Left forelimb (tissue), 1 donor: Measurements from ENCODE around the gene SERPINA6.
A peak's percentile ranks its signal among the peaks of the same experiment; 100 is the strongest.
"Not testable (repeated sequence)": the region's sequence is repeated elsewhere in the genome, so short reads cannot be mapped to it uniquely, and the experiment has no call there.

ENCODE experiments used
- DNase-seq: peaks from one replicate; pipeline ENCODE4 v3.0.0-alpha.2; 2018; ENCODE audit warnings: low spot score

The SERPINA6 gene

DNA sequence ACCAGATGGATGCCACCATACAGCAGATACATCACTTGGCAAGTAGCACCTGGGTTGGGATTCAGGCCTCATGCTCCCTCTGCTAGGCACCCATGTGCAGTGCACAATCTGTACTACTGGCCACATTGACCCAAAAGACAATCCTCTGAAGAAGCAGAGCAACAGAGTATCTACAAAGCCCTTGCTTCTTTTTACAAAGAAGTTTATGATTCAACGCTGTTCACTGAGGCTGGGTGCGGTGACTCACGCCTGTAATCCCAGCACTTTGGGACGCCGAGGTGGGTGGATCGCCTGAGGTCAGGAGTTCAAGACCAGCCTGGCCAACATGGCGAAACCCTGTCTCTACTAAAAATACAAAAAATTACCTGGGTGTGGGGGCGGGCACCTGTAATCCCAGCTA lies 31.1 kb upstream of the SERPINA6 start:
- not testable (repeated sequence) for DNase-seq

DNA sequence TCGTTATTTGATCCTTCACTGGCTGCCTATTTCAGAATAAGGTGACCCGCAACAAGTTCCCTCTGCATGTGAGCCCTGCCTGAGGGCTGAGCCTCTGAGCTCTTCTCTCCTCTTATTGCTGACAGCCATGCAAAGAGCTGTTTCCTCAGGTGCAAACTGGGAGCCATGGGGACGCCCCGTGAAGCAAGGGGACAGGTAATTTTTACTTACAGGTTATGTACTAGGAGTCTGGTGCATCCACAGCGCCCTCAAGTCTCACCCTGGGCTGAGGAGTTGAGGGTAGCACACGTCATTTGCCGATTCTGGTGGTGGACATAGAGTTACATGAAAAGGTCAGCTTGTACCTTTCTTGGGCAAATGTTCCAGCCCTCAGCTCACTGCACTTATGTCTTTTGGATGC lies 26.1 kb upstream of the SERPINA6 start:
- DNase-seq: no peak

DNA sequence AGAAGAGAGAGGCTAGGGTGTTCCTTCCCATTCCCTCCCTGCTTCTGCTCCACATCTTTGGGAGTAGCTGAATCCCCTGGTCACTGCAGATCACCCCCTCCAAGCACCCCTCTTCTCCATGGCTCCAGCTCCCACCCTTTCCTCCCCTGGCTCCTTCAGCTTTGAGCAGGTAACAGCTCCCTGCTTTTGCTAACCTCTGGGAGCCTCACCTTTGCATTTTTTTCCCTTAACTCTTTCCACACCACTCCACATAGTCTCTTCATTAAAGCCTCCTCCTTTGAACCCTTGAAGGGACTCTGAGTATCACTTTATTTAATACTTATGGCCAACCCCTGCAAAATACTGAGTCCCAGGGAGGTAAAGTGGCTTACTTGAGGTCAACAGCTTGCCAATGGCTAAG lies 25.7 kb upstream of the SERPINA6 start:
- no peak for DNase-seq

DNA sequence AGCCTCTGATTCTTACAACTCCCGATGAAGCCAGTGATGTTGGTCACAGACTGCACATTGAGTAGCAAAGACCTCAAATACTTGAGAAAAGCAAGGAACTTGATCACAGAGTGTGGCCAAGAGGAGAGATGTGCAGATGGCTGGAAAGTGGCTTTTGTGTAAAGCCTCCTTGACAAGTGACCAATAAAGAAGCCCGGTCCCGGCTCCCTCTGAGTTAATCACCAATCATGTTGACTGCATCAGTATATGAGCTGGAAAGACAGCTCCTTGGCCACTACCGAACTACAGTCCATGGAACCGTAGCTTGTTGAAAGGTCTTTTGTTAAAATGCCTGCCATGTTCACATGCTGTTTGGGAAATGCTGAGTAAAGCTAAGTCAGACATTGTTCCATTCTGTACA lies 23.7 kb upstream of the SERPINA6 start:
- no peak for DNase-seq

DNA sequence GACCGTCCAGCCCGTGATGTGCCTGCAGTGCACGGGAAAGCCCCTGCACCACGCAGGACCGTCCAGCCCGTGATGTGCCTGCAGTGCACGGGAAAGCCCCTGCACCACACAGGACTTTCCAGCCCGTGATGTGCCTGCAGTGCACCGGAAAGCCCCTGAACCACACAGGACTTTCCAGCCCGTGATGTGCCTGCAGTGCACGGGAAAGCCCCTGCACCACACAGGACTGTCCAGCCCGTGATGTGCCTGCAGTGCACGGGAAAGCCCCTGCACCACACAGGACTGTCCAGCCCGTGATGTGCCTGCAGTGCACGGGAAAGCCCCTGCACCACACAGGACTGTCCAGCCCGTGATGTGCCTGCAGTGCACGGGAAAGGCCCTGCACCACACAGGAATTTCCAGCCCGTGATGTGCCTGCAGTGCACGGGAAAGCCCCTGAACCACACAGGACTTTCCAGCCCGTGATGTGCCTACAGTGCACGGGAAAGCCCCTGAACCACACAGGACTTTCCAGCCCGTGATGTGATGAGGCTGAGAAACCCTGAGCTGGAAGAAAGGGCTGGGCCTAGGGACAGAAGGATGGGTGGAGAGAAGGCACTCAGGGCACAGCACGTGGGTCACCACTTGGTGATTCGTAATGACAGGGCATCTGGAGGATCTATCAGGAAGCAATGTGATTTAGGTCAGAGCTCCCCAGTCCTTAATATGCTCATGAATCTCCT lies 23.1 kb upstream of the SERPINA6 start:
- not testable (repeated sequence) for DNase-seq

DNA sequence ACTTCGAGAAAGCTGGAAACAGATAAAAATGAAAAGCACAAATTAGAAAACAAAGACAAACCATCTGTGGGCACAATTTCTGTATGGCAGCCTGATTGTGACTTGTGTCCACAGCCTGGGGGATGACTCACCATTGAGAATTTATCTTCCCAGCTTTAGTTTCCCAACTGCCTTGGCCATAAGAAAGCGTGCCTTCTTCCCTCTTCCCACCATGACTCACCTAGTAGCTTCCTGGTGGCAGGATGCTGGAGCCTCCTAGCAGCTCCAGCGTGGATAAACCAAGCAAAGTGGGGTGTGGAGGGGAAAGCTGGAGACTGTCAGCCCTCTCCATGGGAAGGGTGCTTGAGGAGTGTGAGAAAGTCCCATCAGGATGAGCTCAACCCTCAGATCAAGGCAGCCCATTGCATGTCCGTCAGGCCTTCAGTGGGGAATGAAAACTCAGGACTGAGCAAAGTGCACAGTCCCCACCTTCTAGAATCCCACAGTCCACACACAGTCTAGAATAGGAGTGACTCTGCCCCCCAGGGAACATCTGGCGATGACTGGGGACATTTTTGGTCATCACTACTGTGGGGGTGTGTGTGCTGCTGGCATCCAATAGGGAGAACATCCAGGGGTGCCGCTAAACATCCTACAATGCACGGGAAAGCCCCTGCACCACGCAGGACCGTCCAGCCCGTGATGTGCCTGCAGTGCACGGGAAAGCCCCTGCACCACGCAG lies 22.4 kb upstream of the SERPINA6 start:
- DNase-seq: no peak

DNA sequence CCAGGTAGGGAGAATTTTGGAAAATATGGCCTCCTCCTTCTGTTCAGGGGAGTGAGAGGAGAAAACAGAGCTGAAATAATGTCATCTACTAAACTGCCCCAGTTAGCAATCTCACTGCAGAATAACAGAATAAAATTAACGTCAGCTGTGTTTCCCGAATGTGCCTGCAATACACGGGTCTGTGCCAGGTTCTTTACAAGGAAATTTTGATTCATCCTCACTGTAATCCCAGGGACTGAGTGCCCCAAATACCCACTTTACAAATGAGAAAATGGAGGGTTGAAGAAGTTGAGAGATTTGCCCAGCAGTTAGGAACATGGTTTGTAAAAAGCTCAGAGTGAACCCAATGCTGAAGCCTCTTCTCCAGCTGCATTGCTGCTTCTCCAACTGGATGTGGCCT lies 21.3 kb upstream of the SERPINA6 start:
- DNase-seq: no peak

DNA sequence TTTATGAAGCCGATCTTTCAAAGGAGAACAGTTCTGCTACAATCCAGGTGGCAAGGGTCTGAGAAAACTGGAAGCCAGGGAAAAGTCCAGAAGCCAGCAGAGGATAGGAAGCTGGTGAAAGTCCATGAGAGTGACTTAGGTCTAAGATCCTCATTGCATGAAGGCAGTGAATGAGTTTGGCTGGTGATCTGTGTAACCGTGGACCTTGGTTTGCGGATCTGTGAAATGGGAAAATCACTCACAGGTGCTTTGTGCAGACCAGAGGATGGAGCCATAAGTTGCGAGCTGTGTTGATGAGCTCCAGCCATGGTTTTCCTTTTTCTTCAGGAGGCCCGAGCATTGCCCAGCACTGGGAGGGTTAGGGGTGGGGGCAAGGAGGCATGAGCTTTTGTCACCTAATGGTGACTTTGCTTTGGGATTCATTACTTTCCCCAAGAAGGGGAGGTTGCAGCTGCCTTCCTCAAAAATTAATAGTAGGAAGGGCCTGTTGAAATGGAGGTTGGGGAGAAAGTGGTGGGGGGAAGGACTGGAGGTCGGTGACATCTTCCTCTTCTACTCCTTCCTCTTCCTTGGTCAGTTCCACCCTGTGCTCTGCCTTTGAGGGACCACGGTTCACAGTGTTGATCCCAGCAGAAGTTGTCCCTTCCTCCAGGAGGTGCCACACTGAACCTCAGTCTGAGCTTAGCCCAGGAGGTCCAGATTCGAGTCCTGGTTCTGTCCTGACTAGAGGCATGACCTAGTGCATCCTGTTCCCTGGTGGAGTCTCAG lies 20.3 kb upstream of the SERPINA6 start:
- DNase-seq: no peak

DNA sequence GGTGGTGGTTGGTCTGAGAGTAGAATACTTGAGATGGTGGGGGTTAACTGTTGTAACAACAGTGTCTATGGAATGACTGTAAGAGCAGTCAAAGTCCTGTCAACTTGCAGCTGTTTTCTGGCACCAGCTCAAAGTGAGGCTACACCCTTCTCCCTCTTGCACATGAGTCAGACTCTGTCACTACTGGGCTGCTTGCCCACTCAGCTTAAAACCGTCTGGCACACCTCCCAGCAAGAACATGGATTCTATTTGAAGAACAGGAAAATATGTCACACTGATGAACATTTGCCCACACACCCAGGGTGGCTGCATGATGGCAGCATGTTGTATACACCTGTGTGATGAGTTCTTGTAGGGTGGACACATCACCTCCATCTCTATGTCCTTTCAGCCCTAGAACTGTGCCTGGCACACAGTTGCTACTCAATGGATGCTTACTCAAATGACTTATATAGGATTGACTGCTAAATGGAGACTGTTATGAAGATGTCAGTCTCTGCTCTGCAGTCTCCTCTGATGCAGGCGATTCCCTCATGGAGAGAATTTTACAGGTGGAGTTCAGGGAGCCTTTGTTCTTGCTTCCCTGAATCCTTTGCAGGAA lies 19.3 kb upstream of the SERPINA6 start:
- DNase-seq: peak; percentile 83

DNA sequence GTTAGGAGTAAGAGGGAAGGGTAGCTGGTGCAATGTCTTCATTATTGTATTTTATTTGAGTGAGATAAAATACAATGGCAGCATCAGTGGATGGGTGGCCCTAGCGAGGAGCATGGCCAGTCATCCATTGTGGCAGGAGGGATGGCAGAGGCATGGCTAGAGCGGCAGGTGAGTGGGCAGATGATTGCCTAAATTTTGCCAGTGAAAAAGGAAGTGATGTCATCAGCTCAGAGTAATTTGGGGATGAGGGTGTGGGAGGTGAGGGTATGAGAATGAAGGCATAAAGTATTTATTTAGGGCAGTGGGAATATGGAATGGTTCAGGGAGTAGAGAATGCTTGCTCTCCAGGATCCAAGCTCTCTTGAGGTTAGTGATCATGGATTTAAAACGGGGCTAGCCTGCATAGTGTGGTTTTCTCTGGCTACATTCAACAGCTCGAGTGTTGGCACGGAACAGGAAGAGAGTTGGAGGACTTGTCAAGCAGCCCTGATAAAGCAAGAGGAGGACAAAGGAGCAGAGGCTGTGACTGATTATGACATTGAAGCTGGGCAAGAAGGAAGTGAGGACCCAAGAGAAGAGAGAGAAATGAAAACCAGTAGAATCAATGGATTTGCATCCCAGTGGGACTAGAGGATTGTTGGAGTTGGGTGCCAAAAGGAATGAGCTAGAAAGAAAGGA lies 18.7 kb upstream of the SERPINA6 start:
- no peak for DNase-seq

DNA sequence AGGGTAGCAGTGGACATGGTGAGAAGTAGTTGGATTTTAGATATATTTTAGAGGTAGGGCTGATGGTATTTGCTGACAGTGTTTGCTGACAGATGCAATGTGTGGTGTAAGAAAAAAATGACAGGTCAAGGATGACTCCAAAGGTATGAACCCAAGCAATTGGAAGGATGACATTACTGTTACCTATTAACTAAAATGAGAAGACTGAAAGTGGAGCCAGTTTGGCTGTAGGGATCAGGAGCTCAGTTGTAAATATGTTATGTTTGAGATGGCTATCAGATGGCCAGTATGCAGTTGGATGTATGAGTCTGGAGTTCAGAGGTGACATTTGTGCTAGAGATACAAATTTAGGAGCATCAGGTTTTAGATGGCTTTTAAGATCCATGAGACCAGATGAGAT lies 17.4 kb upstream of the SERPINA6 start:
- no peak for DNase-seq

DNA sequence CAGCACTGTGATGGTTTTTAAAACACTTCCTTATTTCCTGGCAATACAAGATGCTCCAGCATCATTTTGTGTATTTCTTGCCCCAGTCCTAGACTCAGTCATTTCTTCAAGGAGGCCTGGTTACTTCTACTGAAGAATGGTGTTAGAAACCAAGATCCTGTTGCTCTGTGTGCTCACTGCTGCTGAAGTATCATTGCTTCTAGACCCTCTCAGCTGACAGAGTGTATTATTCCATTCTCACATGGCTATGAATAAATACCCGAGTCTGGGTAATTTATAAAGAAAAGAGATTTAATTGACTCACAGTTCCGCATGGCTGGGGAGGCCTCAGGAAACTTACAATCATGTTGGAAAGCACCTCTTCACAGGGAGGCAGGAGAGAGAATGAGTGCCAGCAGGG lies 14.9 kb upstream of the SERPINA6 start:
- no peak for DNase-seq

DNA sequence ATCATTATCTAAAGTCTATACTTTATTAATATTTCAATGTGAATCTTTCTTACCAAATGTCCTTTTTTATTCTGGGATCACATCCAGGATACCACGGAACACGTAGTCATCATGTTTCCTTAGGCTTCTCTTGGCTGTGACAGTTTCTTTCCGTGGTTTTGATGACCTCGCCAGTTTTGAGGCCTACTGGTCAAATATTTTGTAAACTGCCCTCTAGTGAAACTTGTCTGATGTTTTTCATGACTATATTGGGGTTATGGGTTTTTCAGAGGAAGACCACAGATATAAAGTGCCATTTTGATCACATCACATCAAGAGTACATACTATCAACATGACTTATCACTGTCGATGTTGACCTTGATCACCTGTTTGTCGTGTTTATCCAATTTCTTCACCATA lies 14.1 kb upstream of the SERPINA6 start:
- no peak for DNase-seq

DNA sequence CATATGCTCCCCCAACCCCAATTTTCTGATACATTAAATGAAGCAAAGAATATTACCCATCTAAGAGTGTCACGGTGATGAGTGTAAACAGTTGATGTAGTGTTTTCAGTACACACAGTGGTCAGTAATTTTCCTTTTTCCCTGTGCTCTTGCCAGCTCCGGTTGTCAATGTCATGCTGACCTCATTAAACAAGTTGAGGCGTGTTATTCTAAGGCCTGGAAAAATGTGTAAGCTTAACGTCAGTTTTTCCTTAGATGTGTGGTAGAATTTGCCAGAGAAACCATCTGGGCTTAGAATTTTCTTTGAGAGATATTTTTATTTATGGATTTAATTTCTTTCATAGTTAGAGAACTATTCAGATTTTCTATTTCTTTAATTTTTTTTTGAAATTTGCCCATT lies 11.7 kb upstream of the SERPINA6 start:
- DNase-seq: no peak

DNA sequence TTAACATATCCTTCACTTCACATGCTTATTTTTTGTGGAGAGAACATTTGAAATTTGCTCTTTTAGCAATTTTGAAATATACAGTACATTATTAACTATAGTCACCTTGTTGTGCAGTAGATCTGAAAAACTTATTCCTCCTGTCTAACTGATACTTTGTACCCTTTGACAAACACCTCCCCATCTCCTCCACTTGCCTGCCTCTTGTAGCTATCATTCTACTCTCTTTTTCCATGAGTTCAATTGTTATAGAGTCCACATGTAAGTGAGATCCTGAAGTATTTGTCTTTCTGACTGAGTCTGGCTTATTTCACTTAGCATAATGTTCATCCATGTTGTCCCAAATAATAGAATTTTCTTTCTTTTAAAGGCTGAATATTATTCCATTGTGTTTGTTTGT lies 9.5 kb upstream of the SERPINA6 start:
- DNase-seq: no peak

DNA sequence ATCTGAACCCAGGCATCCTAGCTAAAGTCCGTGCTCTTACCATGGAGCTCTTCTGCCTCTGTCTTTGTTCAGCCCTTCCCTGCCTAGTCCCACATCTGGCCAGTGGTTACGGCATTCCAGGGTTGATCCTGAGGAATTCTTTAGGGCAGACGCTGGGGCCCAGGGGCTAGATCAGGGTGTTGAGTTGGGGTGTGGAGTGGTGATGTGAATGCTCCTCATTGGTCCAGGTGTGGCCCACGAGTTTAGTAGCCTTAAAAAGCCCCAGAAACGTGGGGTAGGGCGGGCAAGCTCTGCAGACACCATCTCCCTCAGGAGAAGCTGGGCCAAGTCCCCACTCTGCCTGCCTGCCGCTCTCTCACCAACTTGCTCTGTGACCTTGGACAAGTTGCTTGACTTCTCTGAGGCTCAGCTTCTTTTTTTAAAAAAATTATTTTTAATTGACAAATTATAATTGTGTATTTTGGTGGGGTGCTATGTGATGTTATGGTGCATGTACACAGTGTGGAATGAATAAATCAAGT lies 9.0 kb upstream of the SERPINA6 start:
- DNase-seq: no peak

DNA sequence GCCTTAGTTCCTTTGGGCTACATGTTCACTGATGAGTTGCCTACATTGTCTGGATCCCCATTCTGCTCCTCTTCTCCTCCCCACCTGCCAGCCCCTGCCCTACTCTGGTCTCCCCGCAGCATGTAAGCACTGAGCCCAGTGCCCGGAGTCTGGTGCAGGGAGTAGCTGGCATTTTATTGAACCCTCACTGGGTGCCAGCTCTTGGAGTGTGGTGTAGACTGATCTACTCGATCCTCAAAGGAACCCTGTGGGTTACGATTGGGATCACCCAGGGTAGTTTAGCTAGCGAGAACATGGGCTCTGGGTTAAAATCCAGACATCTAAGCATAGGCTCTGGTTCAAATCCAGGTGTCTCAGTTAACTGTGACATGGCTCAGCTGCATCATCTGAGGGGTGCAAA lies 8.3 kb upstream of the SERPINA6 start:
- DNase-seq: no peak

DNA sequence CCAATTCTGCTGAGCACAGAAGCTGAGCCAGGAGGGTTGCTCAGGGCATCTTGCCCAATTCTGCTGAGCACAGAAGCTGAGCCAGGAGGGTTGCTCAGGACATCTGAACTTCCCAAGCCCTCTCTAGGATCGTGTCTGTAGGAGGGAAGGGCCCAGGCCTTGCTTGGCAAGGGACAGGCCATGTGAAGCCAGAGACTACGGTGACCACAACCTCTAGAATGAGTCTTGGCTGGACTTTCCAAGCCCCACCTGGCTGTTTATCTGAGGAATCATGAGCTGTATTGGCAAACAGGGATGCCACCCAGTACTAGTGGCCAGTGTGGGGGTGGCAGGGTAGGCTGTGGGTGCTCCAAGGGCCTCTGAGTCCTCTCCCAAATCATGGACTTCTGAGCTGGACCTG lies 7.7 kb upstream of the SERPINA6 start:
- no peak for DNase-seq

DNA sequence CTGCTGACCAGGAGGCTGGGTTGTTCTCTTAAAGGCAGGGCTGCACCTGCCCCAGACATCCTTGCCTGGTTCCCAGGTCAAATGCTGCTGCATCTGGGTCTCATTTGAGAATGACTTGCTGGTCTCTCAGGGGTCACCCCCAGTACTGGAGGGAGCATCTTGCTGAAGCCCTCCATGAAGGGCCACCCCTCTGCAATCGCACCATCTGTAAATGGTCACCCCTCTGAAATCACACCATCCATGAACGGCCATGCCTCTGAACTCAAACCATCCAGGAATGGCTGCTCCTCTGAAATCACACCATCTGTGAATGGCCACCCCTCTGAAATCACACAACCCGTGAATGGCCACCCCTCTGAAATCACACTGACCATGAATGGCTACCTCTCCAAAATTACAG lies 7.3 kb upstream of the SERPINA6 start:
- no peak for DNase-seq

DNA sequence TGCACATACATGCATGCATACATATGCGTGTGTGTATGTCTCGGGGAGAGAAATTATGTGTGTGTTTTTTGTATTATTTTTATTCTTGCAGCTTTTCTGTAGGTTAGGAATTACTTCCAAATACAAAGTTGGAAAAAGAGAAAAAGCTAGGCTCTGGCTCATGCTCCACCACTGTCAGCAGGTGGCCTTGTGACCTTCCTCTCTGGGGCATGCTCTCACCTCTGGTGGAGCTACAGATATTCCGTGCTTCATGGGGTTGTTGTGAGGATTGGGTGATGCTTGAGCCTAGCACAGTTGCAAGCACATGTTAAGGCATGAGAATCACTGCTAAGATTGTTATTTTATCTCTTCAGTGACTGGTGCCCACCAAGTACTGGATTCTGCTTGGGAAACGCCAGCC lies 6.7 kb upstream of the SERPINA6 start:
- no peak for DNase-seq

DNA sequence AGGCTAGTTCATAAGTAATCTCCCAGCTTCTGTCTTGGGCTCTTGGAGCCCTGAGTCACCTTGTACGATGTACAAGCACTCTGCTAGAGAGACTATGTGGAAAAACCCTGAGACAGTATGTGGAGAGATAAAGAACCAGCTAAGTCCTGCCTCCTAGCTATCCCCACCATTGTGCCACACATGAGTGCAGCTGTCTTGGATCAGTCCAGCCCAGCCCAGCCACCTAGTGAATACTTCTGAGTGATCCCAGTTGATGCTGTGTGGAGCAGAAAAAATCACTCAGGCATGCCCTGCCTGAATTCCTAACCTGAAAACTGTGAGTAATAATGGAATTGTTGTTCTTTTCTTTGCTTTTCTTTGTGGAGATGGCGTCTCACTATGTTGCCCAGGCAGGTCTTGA lies 5.1 kb upstream of the SERPINA6 start:
- DNase-seq: no peak
